NCI-H774 (cell line): ENCODE results near the gene PTGS1.
"Not testable (repeated sequence)": the region's sequence is repeated elsewhere in the genome, so short reads cannot be mapped to it uniquely, and the experiment has no call there.

Experiments
- DNase-seq: peaks from one replicate; lab custom pipeline; 2025; lab: John Stamatoyannopoulos, UW

PTGS1 gene

GRCh38 chr9:122370869-122371755 lies at the start of gene PTGS1:
Gene PTGS1, plus strand, starts transcription at chr9:122371024. Its CDS starts 61 bp downstream, at chr9:122371085.
- DNase-seq, result peak; percentile 6

DNA sequence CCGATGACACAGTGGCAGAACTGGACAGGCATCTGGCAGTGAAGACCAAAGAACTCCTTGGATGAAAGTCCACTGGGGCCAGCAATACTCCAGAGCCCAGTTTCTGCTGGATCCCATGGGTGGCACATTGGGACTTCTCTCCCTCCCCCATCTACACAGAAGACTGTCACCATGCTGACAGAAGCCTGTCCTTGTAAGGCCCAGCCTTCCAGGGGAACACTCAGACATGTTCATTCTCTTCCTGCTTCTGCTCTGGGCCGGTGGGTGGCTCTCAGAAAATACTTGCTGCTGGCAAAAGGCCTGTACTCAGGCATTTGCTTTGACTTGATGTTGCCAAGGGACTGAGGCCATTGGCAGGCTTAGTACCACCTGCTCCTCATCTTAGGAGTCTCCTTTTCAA lies 48.3 kb upstream of the PTGS1 start:
- DNase-seq, result no peak

DNA sequence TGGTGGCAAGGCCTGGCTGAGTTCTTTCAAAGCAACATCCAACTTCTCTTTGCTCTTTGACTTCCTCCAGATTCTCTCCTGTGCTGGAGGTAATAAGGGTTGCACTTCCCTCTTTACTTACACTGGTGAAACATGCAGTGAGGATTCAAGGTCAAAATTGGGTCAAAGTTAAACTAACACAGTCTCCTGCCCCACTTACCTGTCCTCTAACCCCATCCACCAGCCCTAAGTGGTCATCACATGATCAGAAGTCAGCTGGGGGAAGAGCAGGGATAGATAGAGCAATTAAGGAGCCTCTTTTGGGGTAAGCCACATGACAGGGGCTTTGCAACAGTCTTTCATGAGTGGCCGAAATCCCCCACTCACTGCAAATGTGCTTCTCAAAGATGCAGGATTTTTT lies 46.2 kb upstream of the PTGS1 start:
- DNase-seq, result not testable (repeated sequence)

DNA sequence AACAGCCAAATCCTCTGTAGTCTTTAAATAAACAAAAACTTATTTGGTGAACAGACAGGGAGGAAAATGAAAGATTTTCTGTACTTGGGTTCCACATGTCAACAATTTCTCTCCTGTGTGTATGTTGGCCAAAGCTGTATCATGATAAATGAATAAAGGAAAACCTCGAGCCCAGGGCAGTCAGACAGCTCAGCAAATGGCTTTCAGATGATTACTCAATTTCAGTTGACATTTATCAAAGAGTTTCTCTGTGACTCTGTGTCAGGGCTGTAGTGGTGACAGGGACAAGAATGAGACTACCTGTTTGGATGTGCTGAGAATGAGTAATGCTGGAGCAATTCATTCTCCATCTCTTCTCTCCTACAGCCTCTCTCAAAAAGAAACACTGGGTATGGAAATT lies 45.7 kb upstream of the PTGS1 start:
- no peak for DNase-seq

GRCh38 chr9:122327175-122327574 lies 43.6 kb upstream of the PTGS1 start:
- no peak for DNase-seq

DNA sequence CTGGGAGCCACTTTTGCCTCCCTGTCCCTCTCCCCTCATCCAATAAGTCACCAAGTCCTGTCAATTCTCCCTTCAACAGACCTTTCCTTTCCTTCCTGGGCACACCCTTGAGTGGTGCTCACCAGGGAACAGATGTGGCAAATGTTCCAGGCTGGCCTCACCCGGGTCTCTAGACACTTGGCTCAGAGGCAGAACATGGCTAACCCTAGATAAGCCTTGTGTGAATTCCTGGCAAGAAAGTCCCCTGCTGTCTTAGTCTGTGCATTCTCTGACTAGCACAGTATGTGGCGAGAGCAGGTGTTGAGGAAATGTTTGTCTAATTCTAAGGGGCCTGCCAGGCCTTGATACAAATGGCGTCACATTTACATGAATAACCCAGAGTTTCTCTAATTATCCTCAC lies 41.2 kb upstream of the PTGS1 start:
- no peak for DNase-seq

DNA sequence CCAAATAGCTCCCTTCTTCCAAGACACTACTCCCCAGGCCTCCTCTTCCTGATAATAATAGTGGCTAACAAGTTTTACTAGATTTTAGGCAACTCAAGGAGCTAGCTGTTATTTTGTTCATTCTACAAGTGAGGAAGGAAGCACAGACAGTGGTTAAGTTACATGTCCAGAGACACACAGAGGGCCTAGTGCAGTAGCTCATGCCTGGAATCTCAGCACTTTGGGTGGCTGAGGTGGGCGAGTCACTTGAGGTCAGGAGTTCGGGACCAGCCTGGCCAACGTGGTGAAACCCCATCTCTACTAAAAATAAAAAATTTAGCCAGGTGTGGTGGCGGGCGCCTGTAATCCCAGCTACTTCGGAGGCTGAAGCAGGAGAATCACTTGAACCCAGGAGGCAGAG lies 40.4 kb upstream of the PTGS1 start:
- DNase-seq, result not testable (repeated sequence)

GRCh38 chr9:122331523-122331927 lies 39.3 kb upstream of the PTGS1 start:
- DNase-seq, result no peak

GRCh38 chr9:122332083-122332482 lies 38.7 kb upstream of the PTGS1 start:
- DNase-seq, result no peak

- DNase-seq, result no peak
Measured at GRCh38 chr9:122332644-122333043, 38.2 kb upstream of the PTGS1 start.

DNA sequence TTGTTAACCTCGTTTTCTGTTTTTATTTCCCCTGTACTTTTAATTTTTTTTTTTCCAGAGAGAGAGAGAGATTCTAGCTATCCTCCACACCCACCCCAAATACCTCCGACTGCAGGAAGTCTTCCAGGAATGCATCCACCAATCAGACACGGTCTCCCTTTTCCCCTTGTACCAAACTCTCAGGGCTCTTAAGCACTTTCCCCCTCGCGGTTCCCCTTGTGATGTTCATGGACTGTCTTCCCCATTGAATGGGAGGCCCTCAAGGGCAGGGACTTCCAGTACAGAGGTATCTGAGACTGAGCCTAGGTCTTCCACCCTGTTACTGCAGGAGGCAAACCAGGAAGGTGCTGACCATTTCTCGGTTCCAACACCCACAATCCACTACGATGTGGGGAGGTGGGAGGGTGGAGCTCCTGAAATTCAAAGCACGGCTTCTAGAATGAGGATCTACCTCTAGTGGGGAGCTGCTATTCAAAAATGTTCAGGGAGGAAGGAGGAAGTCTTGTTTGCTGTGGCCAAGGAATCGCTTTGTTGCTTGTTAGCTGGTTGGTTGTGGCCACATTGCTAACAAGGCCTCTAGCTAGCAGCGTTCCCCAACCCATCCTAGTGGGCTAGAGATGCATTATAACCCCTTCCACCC lies 37.5 kb upstream of the PTGS1 start:
- no peak for DNase-seq

DNA sequence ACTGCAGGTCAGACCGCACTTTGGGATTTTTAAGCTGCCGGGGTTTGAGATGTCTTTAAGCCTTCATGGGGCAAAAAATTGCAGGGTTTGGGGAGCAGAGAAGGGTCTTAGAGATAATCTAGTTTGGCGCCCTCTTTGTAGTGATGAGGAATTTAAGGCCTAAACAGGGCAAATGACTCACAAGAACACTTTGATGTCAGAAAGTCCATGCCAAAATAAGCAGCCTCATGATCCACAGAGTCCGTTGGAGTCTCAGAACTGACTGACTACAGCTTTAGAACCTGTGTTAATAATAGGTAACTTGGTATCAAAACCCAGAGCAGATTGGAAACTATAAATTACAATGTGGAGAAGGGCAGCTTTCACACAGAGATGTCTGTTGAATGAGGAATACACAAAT lies 35.9 kb upstream of the PTGS1 start:
- DNase-seq, result no peak

GRCh38 chr9:122336189-122336588 lies 34.6 kb upstream of the PTGS1 start:
- no peak for DNase-seq

- no peak for DNase-seq
Measured at GRCh38 chr9:122336866-122337555, 33.8 kb upstream of the PTGS1 start.

- no peak for DNase-seq
Measured at GRCh38 chr9:122337556-122337929, 33.3 kb upstream of the PTGS1 start.

GRCh38 chr9:122338536-122338935 lies 32.3 kb upstream of the PTGS1 start:
- DNase-seq, result no peak

DNA sequence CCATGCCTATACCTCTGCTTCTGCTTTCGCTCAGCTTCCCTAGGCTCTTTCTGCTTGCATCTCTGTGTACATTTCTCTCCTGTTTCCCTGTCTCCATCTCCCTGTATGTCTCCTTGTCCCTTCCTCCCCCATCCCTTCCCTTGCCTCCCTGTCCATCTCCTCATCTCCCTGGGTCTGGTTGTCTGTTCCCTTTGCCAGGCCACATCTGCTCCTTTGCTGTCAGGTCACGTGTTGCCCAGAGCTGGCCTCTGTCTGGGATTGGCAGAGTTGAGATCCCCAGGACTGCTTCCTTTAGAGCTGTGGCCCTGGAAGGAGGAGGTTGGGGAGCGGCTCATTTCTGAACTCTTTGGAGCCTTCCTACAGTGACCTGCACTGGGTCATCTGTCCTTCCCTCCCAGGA lies 31.8 kb upstream of the PTGS1 start:
- DNase-seq, result no peak

- no peak for DNase-seq
Measured at GRCh38 chr9:122339579-122339978, 31.2 kb upstream of the PTGS1 start.

DNA sequence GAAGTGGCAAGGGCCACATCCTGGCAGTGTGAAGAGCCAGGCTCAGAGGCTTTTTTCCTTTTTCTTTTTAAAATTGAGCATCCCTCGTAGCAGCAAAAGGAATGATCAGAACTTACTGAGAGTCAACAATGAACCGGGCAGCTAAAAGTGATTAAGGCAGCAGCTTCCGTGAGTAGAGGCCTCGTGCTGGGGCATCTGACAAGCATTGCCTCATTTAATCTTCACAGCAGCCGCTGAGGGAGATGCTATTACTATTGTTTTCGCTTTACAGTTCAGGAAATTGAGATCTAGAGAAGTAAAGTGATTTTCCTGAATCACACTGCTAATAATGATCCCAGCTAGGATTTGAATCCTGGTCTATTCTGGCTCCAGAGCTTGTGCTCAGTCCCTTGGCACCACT lies 30.7 kb upstream of the PTGS1 start:
- DNase-seq, result no peak

DNA sequence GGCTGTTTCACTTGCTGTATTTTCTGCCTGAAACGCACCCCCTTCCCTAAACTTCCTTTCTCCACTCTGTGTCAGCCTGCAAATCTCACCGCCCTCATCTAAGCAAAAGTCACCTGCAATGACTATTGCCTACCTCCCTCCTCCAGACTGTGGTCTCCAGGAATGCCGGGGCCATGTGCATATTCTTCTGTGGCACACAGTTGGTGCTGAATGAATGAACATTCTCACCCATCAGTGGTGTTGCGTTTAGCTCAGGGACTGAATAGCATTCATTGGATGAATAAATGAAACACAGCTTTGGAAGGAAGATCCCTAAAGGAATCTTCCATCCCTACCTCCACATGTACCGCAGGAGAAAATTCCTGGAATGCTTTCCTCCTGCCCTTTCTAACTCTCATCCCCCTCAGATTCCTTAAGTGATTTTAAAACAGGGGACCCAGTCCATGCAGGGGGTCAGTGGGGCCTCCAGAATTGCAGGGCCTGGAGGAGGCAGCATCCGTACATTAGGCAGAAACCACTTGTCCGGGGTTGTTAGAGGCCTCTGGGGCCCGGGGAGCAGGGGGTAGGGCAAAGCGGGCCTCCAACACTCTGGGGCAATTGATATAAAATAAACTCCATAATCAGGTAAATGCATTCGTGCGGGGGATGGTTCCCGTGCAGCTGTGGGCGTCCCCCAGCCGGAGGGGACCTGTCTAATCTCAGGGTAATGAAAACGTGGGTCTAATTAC lies 28.3 kb upstream of the PTGS1 start:
- DNase-seq, result no peak

DNA sequence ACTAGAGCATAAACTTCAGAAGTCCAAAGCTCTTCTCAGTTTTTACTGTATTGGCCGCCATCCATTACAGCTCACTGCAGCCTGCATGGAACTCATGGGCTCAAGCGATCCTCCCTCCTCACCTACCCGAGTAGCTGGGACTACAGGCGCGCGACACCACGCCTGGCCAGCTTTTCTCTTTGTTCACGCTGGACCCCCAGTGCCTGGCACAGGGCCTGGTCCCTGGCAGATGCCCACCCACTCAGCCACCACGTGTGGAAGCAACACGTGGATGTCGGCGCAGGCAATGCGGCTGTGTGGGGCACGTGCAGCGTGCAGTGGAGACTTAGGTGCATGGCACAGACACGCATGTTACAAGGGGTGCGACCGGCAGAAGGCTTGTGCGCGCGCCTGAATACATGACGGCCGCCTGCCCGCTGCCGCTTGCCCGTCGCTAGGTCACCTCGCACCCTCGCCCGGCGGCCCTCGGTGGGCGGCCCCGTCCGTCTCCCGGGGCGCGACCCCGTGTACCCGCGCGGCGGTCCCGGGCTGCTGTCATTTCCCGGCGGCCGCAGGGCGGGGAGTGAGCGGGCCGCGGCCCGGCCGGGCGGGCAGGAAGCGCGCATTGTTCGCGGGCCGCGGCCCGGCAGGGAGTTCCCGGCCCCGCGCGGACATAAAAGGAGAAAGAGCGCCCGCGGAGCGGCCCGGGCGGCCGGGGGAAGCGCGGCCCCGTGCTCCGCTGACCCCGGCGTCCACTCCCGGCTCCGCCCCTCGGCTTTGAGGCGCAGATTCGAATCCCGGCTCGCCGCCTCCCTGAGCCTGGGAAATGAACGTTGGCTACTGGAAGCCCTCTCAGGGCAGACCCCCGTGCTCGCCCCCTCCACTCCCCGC lies 24.1 kb upstream of the PTGS1 start:
- DNase-seq, result peak; percentile 21
